SK-N-SH (cell line): Measurements from ENCODE around the gene PIP5KL1. TPM values are rescaled to one million over a fixed set of nuclear protein-coding genes. Genes with fewer than 3 reads are reported as not detected.
A peak's percentile ranks its signal among the peaks of the same experiment; 100 is the strongest.

Source experiments
- CTCF ChIA-PET: fragments of 300-600, 350-600 bp; formaldehyde crosslinking; extraction: SDS; loops from one replicate; lab custom pipeline; 2021; lab: Yijun Ruan, JAX
- POLR2A ChIA-PET: fragments of 350-600 bp; sonication (Branson Sonifier 250); formaldehyde crosslinking; extraction: SDS; loops from one replicate; lab custom pipeline; 2020; ENCODE audit warnings: antibody characterized with exemption, inconsistent platforms; lab: Yijun Ruan, JAX
- DNase-seq: peaks from one replicate; pipeline ENCODE4 v3.0.0; 2012
- H2AFZ ChIP-seq: fragments of 200-600 bp; sonication (generic); 2 replicates; pipeline ENCODE4 v1.8.1; 2016; ENCODE audit warnings: antibody characterized with exemption, mild to moderate bottlenecking, low read depth
- H3F3A ChIP-seq: fragments of 200-600 bp; sonication (generic); replicated peaks from 2 replicates; pipeline ENCODE3; 2016; ENCODE audit warnings: antibody characterized with exemption, mild to moderate bottlenecking; ENCODE audit not compliant: insufficient read depth
- H3K27ac ChIP-seq, 2 experiments: fragments of 200-500 bp in 1 of 2; fragments of 200-600 bp in 1 of 2; sonication (Bioruptor generic) in 1 of 2; sonication (generic), shearing (Covaris generic) in 1 of 2; 2 replicates each; pipeline versions ENCODE4 v1.5.1 to v1.6.1; 2014 to 2016; ENCODE audit warnings: low read depth in 2 of 2, inconsistent platforms in 1 of 2, low read length in 1 of 2, mild to moderate bottlenecking in 1 of 2, mixed read lengths in 1 of 2
- H3K27me3 ChIP-seq: fragments of 200-600 bp; sonication (generic), shearing (Covaris generic); 2 replicates; pipeline ENCODE4 v1.6.1; 2016; ENCODE audit warnings: mixed run types; ENCODE audit not compliant: insufficient read depth
- H3K36me3 ChIP-seq, 2 experiments: fragments of 200-500 bp in 1 of 2; fragments of 200-600 bp in 1 of 2; sonication (Bioruptor generic) in 1 of 2; sonication (generic) in 1 of 2; replicated peaks in 1 of 2; 2 replicates each; pipeline versions ENCODE3 to v1.5.1; 2014 to 2016; ENCODE audit warnings: low read length in 1 of 2, mild to moderate bottlenecking in 1 of 2; ENCODE audit not compliant: insufficient read depth in 2 of 2, control insufficient read depth in 1 of 2
- H3K4me1 ChIP-seq, 2 experiments: fragments of 200-500 bp in 1 of 2; fragments of 200-600 bp in 1 of 2; sonication (Bioruptor generic) in 1 of 2; sonication (generic), shearing (Covaris generic) in 1 of 2; 2 replicates each; pipeline versions ENCODE4 v1.5.1 to v1.6.1; 2014 to 2016; ENCODE audit warnings: low read depth in 1 of 2, low read length in 1 of 2, mixed run types in 1 of 2; ENCODE audit not compliant: insufficient read depth in 2 of 2, control insufficient read depth in 1 of 2
- H3K4me2 ChIP-seq: fragments of 200-600 bp; sonication (generic), shearing (Covaris generic); 2 replicates; pipeline ENCODE4 v1.6.1; 2017; ENCODE audit warnings: mixed run types
- H3K4me3 ChIP-seq, 2 experiments: fragments of 200-500 bp in 1 of 2; fragments of 200-600 bp in 1 of 2; sonication (Bioruptor generic) in 1 of 2; sonication (generic), shearing (Covaris generic) in 1 of 2; 2 replicates each; pipeline versions ENCODE4 v1.5.1 to v1.8.1; 2014 to 2016; ENCODE audit warnings: low read depth in 2 of 2, inconsistent platforms in 1 of 2, low read length in 1 of 2, mild to moderate bottlenecking in 1 of 2, mixed read lengths in 1 of 2, moderate library complexity in 1 of 2
- H3K79me2 ChIP-seq: fragments of 200-600 bp; sonication (generic); 2 replicates; pipeline ENCODE4 v1.8.1; 2017; ENCODE audit warnings: mild to moderate bottlenecking; ENCODE audit not compliant: insufficient read depth
- H3K9ac ChIP-seq: fragments of 200-600 bp; sonication (generic); 2 replicates; pipeline ENCODE4 v1.6.1; 2017; ENCODE audit warnings: mixed run types
- H3K9me2 ChIP-seq: fragments of 200-600 bp; sonication (generic); 2 replicates; pipeline ENCODE4 v1.6.1; 2017; ENCODE audit warnings: mixed run types
- H3K9me3 ChIP-seq: fragments of 200-600 bp; sonication (generic); 2 replicates; pipeline ENCODE4 v1.6.1; 2017; ENCODE audit warnings: mixed run types, mild to moderate bottlenecking, moderate library complexity
- H4K20me1 ChIP-seq: fragments of 200-600 bp; sonication (generic); 2 replicates; pipeline ENCODE4 v1.6.1; 2017; ENCODE audit warnings: mild to moderate bottlenecking, mixed run types; ENCODE audit not compliant: insufficient read depth
- ELF1 ChIP-seq: IDR thresholded peaks from 2 replicates; pipeline ENCODE4 v1.4.0; 2012
- FOXJ3 ChIP-seq: sonication (generic); formaldehyde crosslinking; IDR thresholded peaks from 2 replicates; pipeline ENCODE4 v1.5.1; 2020; ENCODE audit warnings: mild to moderate bottlenecking, missing genetic modification reagents
- FOXM1 ChIP-seq: IDR thresholded peaks from 2 replicates; pipeline ENCODE4 v1.4.0; 2012; ENCODE audit warnings: low read depth, mild to moderate bottlenecking
- GABPA ChIP-seq: IDR thresholded peaks from 2 replicates; pipeline ENCODE4 v1.4.0; 2012; ENCODE audit warnings: low read depth, mild to moderate bottlenecking
- GATA2 ChIP-seq: sonication (generic); formaldehyde crosslinking; IDR thresholded peaks from 2 replicates; pipeline ENCODE4 v1.5.0; 2020; ENCODE audit warnings: mild to moderate bottlenecking, missing genetic modification reagents
- JUND ChIP-seq: IDR thresholded peaks from 2 replicates; pipeline ENCODE4 v1.4.0; 2012
- MAX ChIP-seq: IDR thresholded peaks from 2 replicates; pipeline ENCODE4 v1.4.0; 2012; ENCODE audit warnings: low read depth
- MEF2A ChIP-seq: IDR thresholded peaks from 2 replicates; pipeline ENCODE4 v1.4.0; 2012; ENCODE audit warnings: low read depth, borderline replicate concordance
- NRF1 ChIP-seq: IDR thresholded peaks from 2 replicates; pipeline ENCODE4 v1.6.1; 2012; ENCODE audit warnings: low read depth, mild to moderate bottlenecking, low read length
- POLR2AphosphoS5 ChIP-seq: IDR thresholded peaks from 2 replicates; pipeline ENCODE4 v1.6.1; 2012; ENCODE audit warnings: low read depth, low read length
- RAD21 ChIP-seq: IDR thresholded peaks from 2 replicates; pipeline ENCODE4 v1.6.1; 2012; ENCODE audit warnings: mild to moderate bottlenecking, low read length
- RCOR1 ChIP-seq: fragments of 150-350 bp; IDR thresholded peaks from 2 replicates; pipeline ENCODE4 v1.6.1; 2017; ENCODE audit warnings: antibody characterized with exemption, low read length
- REST ChIP-seq: IDR thresholded peaks from 2 replicates; pipeline ENCODE4 v1.6.1; 2012; ENCODE audit warnings: mild to moderate bottlenecking, low read depth, low read length, moderate library complexity
- RFX5 ChIP-seq: IDR thresholded peaks from 2 replicates; pipeline ENCODE4 v1.6.1; 2012; ENCODE audit warnings: mild to moderate bottlenecking, improper control_type of control experiment, low read length
- RXRA ChIP-seq: IDR thresholded peaks from 2 replicates; pipeline ENCODE4 v1.4.0; 2012; ENCODE audit warnings: low read depth, mild to moderate bottlenecking, borderline replicate concordance
- TAF1 ChIP-seq: IDR thresholded peaks from 2 replicates; pipeline ENCODE4 v1.6.1; 2012; ENCODE audit warnings: low read depth, mild to moderate bottlenecking, low read length, moderate library complexity, borderline replicate concordance
- TCF12 ChIP-seq: IDR thresholded peaks from 2 replicates; pipeline ENCODE4 v1.4.0; 2012
- TEAD4 ChIP-seq: IDR thresholded peaks from 2 replicates; pipeline ENCODE4 v1.4.0; 2012; ENCODE audit warnings: mild to moderate bottlenecking, borderline replicate concordance; ENCODE audit not compliant: insufficient read depth
- YY1 ChIP-seq: IDR thresholded peaks from 2 replicates; pipeline ENCODE4 v1.4.0; 2012; ENCODE audit warnings: low read depth, mild to moderate bottlenecking
- ZBTB33 ChIP-seq: IDR thresholded peaks from 2 replicates; pipeline ENCODE4 v1.4.0; 2012; ENCODE audit warnings: low read depth, borderline replicate concordance
- WGBS: methylation state at CpG from one replicate; pipeline ENCODE4 v1.1.6; 2017; ENCODE audit warnings: low lambda C conversion rate; 5-methylcytosine and 5-hydroxymethylcytosine counted together
- polyA plus RNA-seq, 3 experiments: library from polyadenylated mRNA; depleted of rRNA; stranded (reverse); fragments of >200 nt; gene quantifications; 2 replicates each; pipeline ENCODE4 v1.2.3, GENCODE V29; 2012

Gene PIP5KL1
- polyA plus RNA-seq, 1 of the 3 experiments (the other 2 are of a cell fraction): 4.0 TPM

- Histone ChIP-seq H3K36me3 (peaks cover 4 to 48% of the 10 kb centered on the region in 2 experiments), H3K4me3 (no peak overlapping the region), H2AFZ (no peak overlapping the region), H4K20me1 (peaks cover 13% of the 10 kb centered on the region; the same call in 1 of the 2 replicates), H3K4me1 (peaks cover 10 to 45% of the 10 kb centered on the region in 2 experiments), H3K9me3 (no peaks in the 10 kb centered on the region), H3K9me2 (no peaks in the 10 kb centered on the region), H3K9ac (no peak overlapping the region), H3K27me3 (no peaks in the 10 kb centered on the region), H3K27ac (no peak overlapping the region), H3K79me2 (peaks cover 21% of the 10 kb centered on the region), H3F3A (peaks cover 3% of the 10 kb centered on the region), H3K4me2 (no peak overlapping the region)
- DNase-seq: no peak
- POLR2A ChIA-PET: no interaction called here
- CTCF ChIA-PET: interaction anchor here (1.0 to 10.3 kb wide), 5 partner anchors 14 to 176 kb away, joined by 3 to 219 read pairs (median 55); no protein-coding TSS in a partner anchor
- TF ChIP-seq RAD21 (no peak), RXRA (no peak), MEF2A (no peak)
- 92% methylated on average over 4 of the region's 4 CpGs for WGBS
Measured at GRCh38 chr9:127940593-127940992, 10.0 kb upstream of the PIP5KL1 start.

- no peak for DNase-seq
- Histone ChIP-seq H4K20me1 (peaks cover 10% of the 10 kb centered on the region; the same call in 1 of the 2 replicates), H3F3A (no peaks in the 10 kb centered on the region), H3K9me3 (no peaks in the 10 kb centered on the region), H3K36me3 (peaks cover 0 to 36% of the 10 kb centered on the region in 2 experiments), H3K27ac (peak overlapping the region in 1 of 2 experiments; percentile 77; a peak in 1 of 4 replicates), H3K9ac (no peak overlapping the region), H3K27me3 (no peaks in the 10 kb centered on the region), H2AFZ (no peak overlapping the region), H3K9me2 (no peaks in the 10 kb centered on the region), H3K79me2 (peaks cover 43% of the 10 kb centered on the region), H3K4me3 (no peak overlapping the region), H3K4me2 (peak overlapping the region; percentile 91; the same call in 1 of the 2 replicates), H3K4me1 (peaks cover 12 to 50% of the 10 kb centered on the region in 2 experiments)
- ChIA-PET POLR2A (no interaction called here), CTCF (interaction anchor here (1.2 to 10.3 kb wide), 3 partner anchors 44 to 180 kb away, joined by 4 to 219 read pairs (median 8); no protein-coding TSS in a partner anchor)
- WGBS: 89% methylated on average over 19 of the region's 25 CpGs
- TF ChIP-seq MEF2A: no peak
- no peak for TF ChIP-seq TCF12
- TF ChIP-seq FOXJ3: no peak
- no peak for TF ChIP-seq RCOR1
- TF ChIP-seq TEAD4: no peak
- no peak for TF ChIP-seq REST
- no peak for TF ChIP-seq ZBTB33
- TF ChIP-seq RFX5: no peak
- no peak for TF ChIP-seq ELF1
- no peak for TF ChIP-seq GATA2
- TF ChIP-seq JUND: no peak
- no peak for TF ChIP-seq TAF1
- TF ChIP-seq YY1: no peak
- no peak for TF ChIP-seq MAX
- no peak for TF ChIP-seq POLR2AphosphoS5
- no peak for TF ChIP-seq NRF1
- TF ChIP-seq GABPA: no peak
- no peak for TF ChIP-seq FOXM1
- TF ChIP-seq, all 33 proteins: peak for 0
Measured at GRCh38 chr9:127938298-127938690, 7.7 kb upstream of the PIP5KL1 start.
